OCI-LY7 (cell line): ENCODE data around the gene ZFAND4. TPM values are rescaled to one million over a fixed set of nuclear protein-coding genes. Genes with fewer than 3 reads are reported as not detected.
"Not testable (repeated sequence)": the region's sequence is repeated elsewhere in the genome, so short reads cannot be mapped to it uniquely, and the experiment has no call there.

Experiments used
- BruUV-seq: library from RNA; stranded (reverse); fragments of 400-500 nt; replicated peaks from 2 replicates; lab custom pipeline; 2021; lab: Mats Ljungman, UMichigan
- CTCF ChIA-PET: fragments of 300-600 bp; sonication (Branson Sonifier 250); formaldehyde crosslinking; loops from one replicate; lab custom pipeline; 2022; ENCODE audit warnings: antibody characterized with exemption; ENCODE audit not compliant: unreplicated experiment; lab: Charles Lee
- POLR2A ChIA-PET: fragments of 300-600 bp; sonication (Branson Sonifier 250); formaldehyde crosslinking; loops from one replicate; lab custom pipeline; 2022; ENCODE audit warnings: antibody characterized with exemption; lab: Charles Lee
- DNase-seq: peaks from one replicate; pipeline ENCODE4 v3.0.0-alpha.2; 2015; ENCODE audit warnings: low spot score
- H2AFZ ChIP-seq: fragments of 200-600 bp; sonication (generic), shearing (Covaris generic); 2 replicates; pipeline ENCODE4 v1.6.1; 2014; ENCODE audit warnings: mild to moderate bottlenecking, antibody characterized with exemption, low read length, moderate library complexity
- H3K27ac ChIP-seq: fragments of 200-600 bp; sonication (generic); 2 replicates; pipeline ENCODE4 v1.5.1; 2014; ENCODE audit warnings: mixed run types, low read depth, mild to moderate bottlenecking, moderate library complexity, low read length, inconsistent platforms; ENCODE audit not compliant: poor library complexity, severe bottlenecking
- H3K36me3 ChIP-seq: fragments of 200-600 bp; sonication (generic); 2 replicates; pipeline ENCODE4 v1.6.1; 2014; ENCODE audit warnings: mild to moderate bottlenecking, antibody characterized with exemption, low read length, moderate library complexity, mixed read lengths; ENCODE audit not compliant: insufficient read depth
- H3K4me1 ChIP-seq: fragments of 200-600 bp; sonication (generic); 2 replicates; pipeline ENCODE4 v1.5.1; 2014; ENCODE audit warnings: mild to moderate bottlenecking, low read length; ENCODE audit not compliant: insufficient read depth, poor library complexity, severe bottlenecking
- H3K4me2 ChIP-seq: fragments of 200-600 bp; sonication (generic); 2 replicates; pipeline ENCODE4 v1.6.1; 2014; ENCODE audit warnings: mild to moderate bottlenecking, low read length
- H3K4me3 ChIP-seq: fragments of 200-600 bp; sonication (generic); 2 replicates; pipeline ENCODE4 v1.5.1; 2014; ENCODE audit warnings: mild to moderate bottlenecking, low read depth, low read length; ENCODE audit not compliant: poor library complexity, severe bottlenecking
- H3K79me2 ChIP-seq: fragments of 200-600 bp; sonication (generic); 2 replicates; pipeline ENCODE4 v1.6.1; 2016; ENCODE audit warnings: low read depth, mild to moderate bottlenecking, low read length, moderate library complexity, mixed read lengths; ENCODE audit not compliant: insufficient read depth
- H3K9me2 ChIP-seq: fragments of 200-600 bp; sonication (generic); 2 replicates; pipeline ENCODE4 v1.6.1; 2016; ENCODE audit warnings: mild to moderate bottlenecking, low read length, mixed read lengths; ENCODE audit not compliant: insufficient read depth
- H3K9me3 ChIP-seq: fragments of 200-600 bp; sonication (generic); 2 replicates; pipeline ENCODE4 v1.6.1; 2014; ENCODE audit warnings: mild to moderate bottlenecking, mixed run types, low read length, mixed read lengths
- H4K20me1 ChIP-seq: fragments of 200-600 bp; sonication (generic); 2 replicates; pipeline ENCODE4 v1.6.1; 2014; ENCODE audit warnings: mild to moderate bottlenecking, antibody characterized with exemption, low read length, moderate library complexity, mixed read lengths; ENCODE audit not compliant: insufficient read depth
- EZH2phosphoT487 ChIP-seq: fragments of 200-600 bp; sonication (generic); IDR thresholded peaks from 2 replicates; pipeline ENCODE4 v1.6.1; 2018; ENCODE audit warnings: low read depth, borderline replicate concordance, mild to moderate bottlenecking, mixed run types, antibody characterized with exemption, low read length, moderate library complexity, mixed read lengths
- intact Hi-C: fragments of 100-400 bp; cut with micrococcal nuclease; formaldehyde crosslinking; loops from one replicate; pipeline ENCODE4 v1.10.0; 2022; ENCODE audit not compliant: unreplicated experiment
- total RNA-seq, 2 experiments: library from RNA; depleted of rRNA in 1 of 2; stranded (reverse); fragments of >200 nt in 1 of 2; shearing (Covaris generic) in 1 of 2; gene quantifications; 2 replicates each; pipeline ENCODE4 v1.2.3, GENCODE V29; 2014 to 2022
- TF ChIP-seq, protein P1 (sequence below): fragments of 200-600 bp; sonication (generic); conservative IDR thresholded peaks from 2 replicates; pipeline ENCODE4 v1.5.1; 2014; ENCODE audit warnings: mild to moderate bottlenecking, antibody characterized with exemption, low read length, moderate library complexity, mixed read lengths

The ZFAND4 gene
- total RNA-seq, 2 experiments from 2014 or later = 18.6 to 35.8 TPM

GRCh38 chr10:45710200-45710796 lies 37.7 kb upstream of the ZFAND4 start:
- H3K4me3 ChIP-seq, H3K27ac ChIP-seq, intact Hi-C loops, H3K79me2 ChIP-seq, BruUV-seq, DNase-seq, H3K9me2 ChIP-seq, H3K9me3 ChIP-seq, H3K36me3 ChIP-seq, H2AFZ ChIP-seq, CTCF ChIA-PET, H4K20me1 ChIP-seq, H3K4me2 ChIP-seq, H3K4me1 ChIP-seq: not testable (repeated sequence)
- POLR2A ChIA-PET = interaction anchor here (0.8 kb wide), 1 partner anchor 196 kb away, joined by 3 read pairs; no protein-coding TSS in a partner anchor

DNA sequence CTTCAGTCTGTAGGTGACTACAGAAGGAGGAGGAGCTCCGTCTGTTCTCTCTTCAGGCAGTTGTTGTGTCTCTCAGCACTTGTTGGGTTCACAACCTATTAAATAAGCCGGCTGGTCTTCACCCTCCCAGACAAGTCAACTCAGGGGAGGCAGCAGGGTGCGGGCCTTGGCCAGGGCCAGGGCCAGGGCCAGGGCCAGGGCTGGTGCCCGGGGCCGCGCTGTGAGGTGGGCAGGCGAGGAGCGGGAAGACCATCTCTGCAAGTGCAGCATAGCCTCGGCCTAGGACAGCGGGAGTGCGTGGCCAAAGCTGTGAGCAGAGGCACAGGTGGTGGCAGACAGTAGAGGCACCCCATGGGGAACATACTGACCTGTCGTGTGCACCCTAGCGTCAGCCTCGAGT lies 5.9 kb upstream of the ZFAND4 start:
- H2AFZ ChIP-seq, H3K9me2 ChIP-seq, H3K9me3 ChIP-seq, H3K4me3 ChIP-seq, H3K27ac ChIP-seq, H3K36me3 ChIP-seq, H4K20me1 ChIP-seq, H3K4me1 ChIP-seq, H3K79me2 ChIP-seq, BruUV-seq, H3K4me2 ChIP-seq, DNase-seq, POLR2A ChIA-PET, CTCF ChIA-PET: not testable (repeated sequence)
- intact Hi-C loops = loop anchor here (10.0 kb wide), 2 partner anchors 46 to 674 kb away; partner anchors contain the start of genes WASHC2C and ZNF22

GRCh38 chr10:45675388-45675787 lies 2.8 kb upstream of the ZFAND4 start:
- Histone ChIP-seq H4K20me1 (no peaks in the 10 kb centered on the region), H3K9me2 (no peaks in the 10 kb centered on the region), H3K4me3 (no peak overlapping the region), H3K9me3 (peaks cover 9% of the 10 kb centered on the region; the same call in 1 of the 2 replicates), H3K4me2 (no peak overlapping the region), H2AFZ (no peak overlapping the region), H3K36me3 (no peaks in the 10 kb centered on the region), H3K4me1 (peaks cover 9% of the 10 kb centered on the region), H3K79me2 (peaks cover 18% of the 10 kb centered on the region; the same call in 1 of the 2 replicates), H3K27ac (no peak overlapping the region)
- intact Hi-C loops = loop anchor here (10.0 kb wide), 2 partner anchors 49 to 671 kb away; partner anchors contain the start of genes WASHC2C and ZNF22
- BruUV-seq = no TSS peak
- ChIA-PET CTCF (no interaction called here), POLR2A (no interaction called here)
- TF ChIP-seq EZH2phosphoT487 = no peak
- TF ChIP-seq, protein P1, sequence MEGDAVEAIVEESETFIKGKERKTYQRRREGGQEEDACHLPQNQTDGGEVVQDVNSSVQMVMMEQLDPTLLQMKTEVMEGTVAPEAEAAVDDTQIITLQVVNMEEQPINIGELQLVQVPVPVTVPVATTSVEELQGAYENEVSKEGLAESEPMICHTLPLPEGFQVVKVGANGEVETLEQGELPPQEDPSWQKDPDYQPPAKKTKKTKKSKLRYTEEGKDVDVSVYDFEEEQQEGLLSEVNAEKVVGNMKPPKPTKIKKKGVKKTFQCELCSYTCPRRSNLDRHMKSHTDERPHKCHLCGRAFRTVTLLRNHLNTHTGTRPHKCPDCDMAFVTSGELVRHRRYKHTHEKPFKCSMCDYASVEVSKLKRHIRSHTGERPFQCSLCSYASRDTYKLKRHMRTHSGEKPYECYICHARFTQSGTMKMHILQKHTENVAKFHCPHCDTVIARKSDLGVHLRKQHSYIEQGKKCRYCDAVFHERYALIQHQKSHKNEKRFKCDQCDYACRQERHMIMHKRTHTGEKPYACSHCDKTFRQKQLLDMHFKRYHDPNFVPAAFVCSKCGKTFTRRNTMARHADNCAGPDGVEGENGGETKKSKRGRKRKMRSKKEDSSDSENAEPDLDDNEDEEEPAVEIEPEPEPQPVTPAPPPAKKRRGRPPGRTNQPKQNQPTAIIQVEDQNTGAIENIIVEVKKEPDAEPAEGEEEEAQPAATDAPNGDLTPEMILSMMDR = no peak
- no peak for DNase-seq
